Panc1 (cell line): ENCODE results near the gene JKAMP.

Experiments used
- POLR2AphosphoS5 ChIP-seq: IDR thresholded peaks from 2 replicates; pipeline ENCODE4 v1.6.1; 2012; ENCODE audit warnings: mild to moderate bottlenecking, low read depth, low read length, moderate library complexity
- SIN3A ChIP-seq: IDR thresholded peaks from 2 replicates; pipeline ENCODE4 v1.6.1; 2012; ENCODE audit warnings: low read depth, mild to moderate bottlenecking, low read length, moderate library complexity, borderline replicate concordance; ENCODE audit not compliant: insufficient read depth
- TF ChIP-seq, protein P1 (sequence below): fragments of 450-650 bp; IDR thresholded peaks from 2 replicates; pipeline ENCODE4 v1.5.1; 2017; ENCODE audit warnings: mild to moderate bottlenecking
- TF ChIP-seq, protein P2 (sequence below), 2 experiments: IDR thresholded peaks; 2 replicates each; pipeline ENCODE4 v1.6.1; 2011 to 2012; ENCODE audit warnings: low read depth in 2 of 2, control low read depth in 1 of 2, low read length in 1 of 2, mild to moderate bottlenecking in 1 of 2, moderate library complexity in 1 of 2; ENCODE audit not compliant: insufficient read depth in 1 of 2

DNA sequence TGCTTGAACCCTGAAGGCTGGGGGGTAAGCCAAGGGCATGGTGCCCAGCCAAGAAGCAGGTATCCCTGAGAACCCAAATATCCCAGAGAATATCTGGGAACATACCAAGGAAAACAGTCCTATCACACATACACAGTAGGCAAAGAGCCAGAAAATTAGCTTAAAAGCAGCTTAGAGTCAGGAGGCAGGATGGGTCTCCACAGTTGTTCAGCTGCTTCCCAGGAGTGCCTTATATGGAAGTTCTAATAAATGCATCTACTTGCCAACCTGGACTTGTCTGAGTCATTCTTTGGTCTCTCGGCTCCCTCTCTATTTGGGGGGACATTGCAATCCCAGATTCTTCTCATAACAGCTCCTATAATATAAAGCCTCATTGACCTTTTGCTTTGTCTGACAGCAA lies 10.1 kb upstream of the JKAMP start:
- TF ChIP-seq, protein P1, sequence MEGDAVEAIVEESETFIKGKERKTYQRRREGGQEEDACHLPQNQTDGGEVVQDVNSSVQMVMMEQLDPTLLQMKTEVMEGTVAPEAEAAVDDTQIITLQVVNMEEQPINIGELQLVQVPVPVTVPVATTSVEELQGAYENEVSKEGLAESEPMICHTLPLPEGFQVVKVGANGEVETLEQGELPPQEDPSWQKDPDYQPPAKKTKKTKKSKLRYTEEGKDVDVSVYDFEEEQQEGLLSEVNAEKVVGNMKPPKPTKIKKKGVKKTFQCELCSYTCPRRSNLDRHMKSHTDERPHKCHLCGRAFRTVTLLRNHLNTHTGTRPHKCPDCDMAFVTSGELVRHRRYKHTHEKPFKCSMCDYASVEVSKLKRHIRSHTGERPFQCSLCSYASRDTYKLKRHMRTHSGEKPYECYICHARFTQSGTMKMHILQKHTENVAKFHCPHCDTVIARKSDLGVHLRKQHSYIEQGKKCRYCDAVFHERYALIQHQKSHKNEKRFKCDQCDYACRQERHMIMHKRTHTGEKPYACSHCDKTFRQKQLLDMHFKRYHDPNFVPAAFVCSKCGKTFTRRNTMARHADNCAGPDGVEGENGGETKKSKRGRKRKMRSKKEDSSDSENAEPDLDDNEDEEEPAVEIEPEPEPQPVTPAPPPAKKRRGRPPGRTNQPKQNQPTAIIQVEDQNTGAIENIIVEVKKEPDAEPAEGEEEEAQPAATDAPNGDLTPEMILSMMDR: no peak
- TF ChIP-seq, protein P2, sequence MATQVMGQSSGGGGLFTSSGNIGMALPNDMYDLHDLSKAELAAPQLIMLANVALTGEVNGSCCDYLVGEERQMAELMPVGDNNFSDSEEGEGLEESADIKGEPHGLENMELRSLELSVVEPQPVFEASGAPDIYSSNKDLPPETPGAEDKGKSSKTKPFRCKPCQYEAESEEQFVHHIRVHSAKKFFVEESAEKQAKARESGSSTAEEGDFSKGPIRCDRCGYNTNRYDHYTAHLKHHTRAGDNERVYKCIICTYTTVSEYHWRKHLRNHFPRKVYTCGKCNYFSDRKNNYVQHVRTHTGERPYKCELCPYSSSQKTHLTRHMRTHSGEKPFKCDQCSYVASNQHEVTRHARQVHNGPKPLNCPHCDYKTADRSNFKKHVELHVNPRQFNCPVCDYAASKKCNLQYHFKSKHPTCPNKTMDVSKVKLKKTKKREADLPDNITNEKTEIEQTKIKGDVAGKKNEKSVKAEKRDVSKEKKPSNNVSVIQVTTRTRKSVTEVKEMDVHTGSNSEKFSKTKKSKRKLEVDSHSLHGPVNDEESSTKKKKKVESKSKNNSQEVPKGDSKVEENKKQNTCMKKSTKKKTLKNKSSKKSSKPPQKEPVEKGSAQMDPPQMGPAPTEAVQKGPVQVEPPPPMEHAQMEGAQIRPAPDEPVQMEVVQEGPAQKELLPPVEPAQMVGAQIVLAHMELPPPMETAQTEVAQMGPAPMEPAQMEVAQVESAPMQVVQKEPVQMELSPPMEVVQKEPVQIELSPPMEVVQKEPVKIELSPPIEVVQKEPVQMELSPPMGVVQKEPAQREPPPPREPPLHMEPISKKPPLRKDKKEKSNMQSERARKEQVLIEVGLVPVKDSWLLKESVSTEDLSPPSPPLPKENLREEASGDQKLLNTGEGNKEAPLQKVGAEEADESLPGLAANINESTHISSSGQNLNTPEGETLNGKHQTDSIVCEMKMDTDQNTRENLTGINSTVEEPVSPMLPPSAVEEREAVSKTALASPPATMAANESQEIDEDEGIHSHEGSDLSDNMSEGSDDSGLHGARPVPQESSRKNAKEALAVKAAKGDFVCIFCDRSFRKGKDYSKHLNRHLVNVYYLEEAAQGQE (IDR thresholded peaks at IDR 0.05; ENCODE audit: insufficient read depth in 1 of 2, low read depth in 2 of 2, low read length in 1 of 2): no peak
- TF ChIP-seq SIN3A (no peak), POLR2AphosphoS5 (no peak)
